ENCODE data around the gene BTBD9.

BTBD9 gene

DNA sequence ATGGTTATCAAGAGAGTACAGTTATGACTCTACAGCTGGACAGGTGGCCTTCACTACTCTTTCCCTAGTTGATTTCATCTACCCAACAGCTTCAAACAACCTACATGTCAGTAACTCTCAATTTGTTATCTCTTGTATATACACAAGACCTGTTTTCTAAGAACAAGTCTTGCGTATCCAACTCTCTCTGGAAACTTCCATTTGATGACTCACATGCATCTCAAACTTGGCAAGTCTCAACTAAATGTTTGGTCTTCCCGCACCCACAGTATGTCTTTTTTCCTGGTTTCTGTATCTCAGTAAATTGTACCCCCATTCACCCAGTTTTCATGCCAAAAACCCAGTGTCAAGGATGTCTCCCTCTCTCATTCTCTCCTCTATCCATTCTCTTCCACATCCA lies 97.7 kb downstream of the BTBD9 start:
- TF ChIP-seq, protein P1, sequence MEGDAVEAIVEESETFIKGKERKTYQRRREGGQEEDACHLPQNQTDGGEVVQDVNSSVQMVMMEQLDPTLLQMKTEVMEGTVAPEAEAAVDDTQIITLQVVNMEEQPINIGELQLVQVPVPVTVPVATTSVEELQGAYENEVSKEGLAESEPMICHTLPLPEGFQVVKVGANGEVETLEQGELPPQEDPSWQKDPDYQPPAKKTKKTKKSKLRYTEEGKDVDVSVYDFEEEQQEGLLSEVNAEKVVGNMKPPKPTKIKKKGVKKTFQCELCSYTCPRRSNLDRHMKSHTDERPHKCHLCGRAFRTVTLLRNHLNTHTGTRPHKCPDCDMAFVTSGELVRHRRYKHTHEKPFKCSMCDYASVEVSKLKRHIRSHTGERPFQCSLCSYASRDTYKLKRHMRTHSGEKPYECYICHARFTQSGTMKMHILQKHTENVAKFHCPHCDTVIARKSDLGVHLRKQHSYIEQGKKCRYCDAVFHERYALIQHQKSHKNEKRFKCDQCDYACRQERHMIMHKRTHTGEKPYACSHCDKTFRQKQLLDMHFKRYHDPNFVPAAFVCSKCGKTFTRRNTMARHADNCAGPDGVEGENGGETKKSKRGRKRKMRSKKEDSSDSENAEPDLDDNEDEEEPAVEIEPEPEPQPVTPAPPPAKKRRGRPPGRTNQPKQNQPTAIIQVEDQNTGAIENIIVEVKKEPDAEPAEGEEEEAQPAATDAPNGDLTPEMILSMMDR (IDR thresholded peaks at IDR 0.05) = no peak
- H3K36me3 ChIP-seq (ENCODE audit: control insufficient read depth, insufficient read depth, low read length) = no peaks in the 10 kb centered on the region
- no peak overlapping the region for H3K4me2 ChIP-seq (ENCODE audit: low read length)
- H2AFZ ChIP-seq = no peak overlapping the region
- H3K4me1 ChIP-seq = no peaks in the 10 kb centered on the region
- H3K79me2 ChIP-seq = no peaks in the 10 kb centered on the region
- H3K9ac ChIP-seq = no peak overlapping the region
- no peak overlapping the region for H3K4me3 ChIP-seq (ENCODE audit: low read depth, low read length)
- H3K9me3 ChIP-seq (ENCODE audit: control insufficient read depth, low read length) = no peaks in the 10 kb centered on the region
- no peaks in the 10 kb centered on the region for H3K27me3 ChIP-seq (ENCODE audit: control insufficient read depth, insufficient read depth, low read length)
- H3K27ac ChIP-seq = no peak overlapping the region

- Histone ChIP-seq H3K4me2 (ENCODE audit: low read length) (no peak overlapping the region), H3K9ac (no peak overlapping the region), H3K79me2 (peaks cover 8% of the 10 kb centered on the region), H3K27me3 (ENCODE audit: control insufficient read depth, insufficient read depth, low read length) (no peaks in the 10 kb centered on the region), H2AFZ (no peak overlapping the region), H3K36me3 (ENCODE audit: control insufficient read depth, insufficient read depth, low read length) (no peaks in the 10 kb centered on the region), H3K27ac (no peak overlapping the region), H3K9me3 (ENCODE audit: control insufficient read depth, low read length) (no peaks in the 10 kb centered on the region), H3K4me1 (no peaks in the 10 kb centered on the region), H3K4me3 (ENCODE audit: low read depth, low read length) (no peak overlapping the region)
- TF ChIP-seq, protein P1 (IDR thresholded peaks at IDR 0.05) = no peak
Observed at GRCh38 chr6:38533064-38533463, 106.7 kb downstream of the BTBD9 start.

- no peak overlapping the region for H3K9ac ChIP-seq
- H3K27me3 ChIP-seq (ENCODE audit: control insufficient read depth, insufficient read depth, low read length) = no peaks in the 10 kb centered on the region
- no peaks in the 10 kb centered on the region for H3K36me3 ChIP-seq (ENCODE audit: control insufficient read depth, insufficient read depth, low read length)
- no peak overlapping the region for H3K4me3 ChIP-seq (ENCODE audit: low read depth, low read length)
- no peaks in the 10 kb centered on the region for H3K9me3 ChIP-seq (ENCODE audit: control insufficient read depth, low read length)
- TF ChIP-seq, protein P1 (IDR thresholded peaks at IDR 0.05) = no peak
- H3K79me2 ChIP-seq = peaks cover 8% of the 10 kb centered on the region
- no peak overlapping the region for H2AFZ ChIP-seq
- no peaks in the 10 kb centered on the region for H3K4me1 ChIP-seq
- H3K4me2 ChIP-seq (ENCODE audit: low read length) = no peak overlapping the region
- no peak overlapping the region for H3K27ac ChIP-seq
Observed at GRCh38 chr6:38531134-38531533, 108.6 kb downstream of the BTBD9 start.

DNA sequence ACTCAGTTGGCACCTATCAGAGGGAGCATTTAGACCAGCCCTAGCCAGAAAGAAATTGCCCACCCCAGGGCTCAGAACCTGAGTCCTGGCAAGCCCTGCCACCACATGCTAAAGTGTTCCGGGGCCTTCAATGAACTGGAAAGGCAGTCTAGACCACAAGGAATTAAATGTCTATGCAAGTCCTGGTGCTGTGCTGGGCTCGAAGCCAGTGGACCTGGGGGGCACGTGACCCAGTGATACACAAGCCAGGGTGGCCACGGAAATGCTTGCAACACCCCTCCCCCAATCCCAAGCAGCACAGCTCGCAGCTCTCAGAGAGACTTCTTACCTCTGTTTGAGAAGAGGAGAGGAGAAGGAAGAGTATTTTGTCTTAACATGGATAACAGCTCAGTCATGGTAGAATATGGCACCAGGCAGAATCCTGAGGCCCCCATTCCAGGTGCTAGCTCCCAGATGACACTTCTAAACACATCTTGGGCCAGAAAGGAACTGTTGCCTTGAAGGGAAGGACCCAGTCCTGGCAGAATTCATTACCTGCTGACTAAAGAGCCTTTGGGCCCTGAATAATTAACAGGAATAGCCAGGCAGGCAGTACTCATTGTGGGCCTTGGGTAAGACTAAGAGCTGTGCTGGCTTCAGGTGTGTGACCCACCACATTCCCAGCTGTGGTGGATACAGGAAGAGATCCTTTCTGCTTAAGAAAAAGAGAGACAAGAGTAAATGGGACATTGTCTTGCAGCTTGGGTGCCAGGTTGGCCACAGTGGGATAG lies 111.3 kb downstream of the BTBD9 start:
- Histone ChIP-seq H3K4me3 (ENCODE audit: low read depth, low read length) (no peak overlapping the region), H3K9me3 (ENCODE audit: control insufficient read depth, low read length) (no peaks in the 10 kb centered on the region), H3K4me2 (ENCODE audit: low read length) (no peak overlapping the region), H3K27ac (no peak overlapping the region), H3K4me1 (no peaks in the 10 kb centered on the region), H3K9ac (no peak overlapping the region), H3K27me3 (ENCODE audit: control insufficient read depth, insufficient read depth, low read length) (no peaks in the 10 kb centered on the region), H3K36me3 (ENCODE audit: control insufficient read depth, insufficient read depth, low read length) (no peaks in the 10 kb centered on the region), H2AFZ (no peak overlapping the region), H3K79me2 (peaks cover 8% of the 10 kb centered on the region)
- TF ChIP-seq, protein P1 (IDR thresholded peaks at IDR 0.05) = no peak

GRCh38 chr6:38527371-38527770 lies 112.4 kb downstream of the BTBD9 start:
- no peaks in the 10 kb centered on the region for H3K27me3 ChIP-seq (ENCODE audit: control insufficient read depth, insufficient read depth, low read length)
- no peak overlapping the region for H3K4me3 ChIP-seq (ENCODE audit: low read depth, low read length)
- H3K9me3 ChIP-seq (ENCODE audit: control insufficient read depth, low read length) = no peaks in the 10 kb centered on the region
- peaks cover 6% of the 10 kb centered on the region for H3K79me2 ChIP-seq
- TF ChIP-seq, protein P1 (IDR thresholded peaks at IDR 0.05) = no peak
- H3K9ac ChIP-seq = no peak overlapping the region
- no peak overlapping the region for H3K4me2 ChIP-seq (ENCODE audit: low read length)
- no peak overlapping the region for H2AFZ ChIP-seq
- no peak overlapping the region for H3K27ac ChIP-seq
- H3K4me1 ChIP-seq = no peaks in the 10 kb centered on the region
- H3K36me3 ChIP-seq (ENCODE audit: control insufficient read depth, insufficient read depth, low read length) = no peaks in the 10 kb centered on the region

All from parathyroid adenoma (tissue), 2 donors.